ENCODE results near the gene MAP2K6.

The MAP2K6 gene

GRCh38 chr17:69401251-69401650, 13.2 kb upstream of the MAP2K6 start:
- TF ChIP-seq CTCF (conservative IDR thresholded peaks at IDR 0.05; ENCODE audit: low read depth, low read length): no peak
- DNase-seq (ENCODE audit: low read depth): no peak
- no peak overlapping the region for H3K4me3 ChIP-seq (ENCODE audit: low read length)

GRCh38 chr17:69402052-69402451, 12.4 kb upstream of the MAP2K6 start:
- H3K4me3 ChIP-seq (ENCODE audit: low read length): no peak overlapping the region
- no peak for DNase-seq (ENCODE audit: low read depth)
- no peak for TF ChIP-seq CTCF (conservative IDR thresholded peaks at IDR 0.05; ENCODE audit: low read depth, low read length)

- DNase-seq (ENCODE audit: low read depth): peak; percentile 28
- TF ChIP-seq CTCF (conservative IDR thresholded peaks at IDR 0.05; ENCODE audit: low read depth, low read length): no peak
- no peak overlapping the region for H3K4me3 ChIP-seq (ENCODE audit: low read length)
Observed at GRCh38 chr17:69404399-69404798, 10.1 kb upstream of the MAP2K6 start.

- DNase-seq (ENCODE audit: low read depth): no peak
- no peak overlapping the region for H3K4me3 ChIP-seq (ENCODE audit: low read length)
- no peak for TF ChIP-seq CTCF (conservative IDR thresholded peaks at IDR 0.05; ENCODE audit: low read depth, low read length)
Observed at GRCh38 chr17:69405096-69405495, 9.4 kb upstream of the MAP2K6 start.

GRCh38 chr17:69406941-69407340, 7.6 kb upstream of the MAP2K6 start:
- TF ChIP-seq CTCF (conservative IDR thresholded peaks at IDR 0.05; ENCODE audit: low read depth, low read length): no peak
- no peak overlapping the region for H3K4me3 ChIP-seq (ENCODE audit: low read length)
- DNase-seq (ENCODE audit: low read depth): no peak

GRCh38 chr17:69407759-69408158, 6.7 kb upstream of the MAP2K6 start:
- no peak for DNase-seq (ENCODE audit: low read depth)
- no peak overlapping the region for H3K4me3 ChIP-seq (ENCODE audit: low read length)
- no peak for TF ChIP-seq CTCF (conservative IDR thresholded peaks at IDR 0.05; ENCODE audit: low read depth, low read length)

GRCh38 chr17:69410671-69411070, 3.8 kb upstream of the MAP2K6 start:
- no peak overlapping the region for H3K4me3 ChIP-seq (ENCODE audit: low read length)
- no peak for TF ChIP-seq CTCF (conservative IDR thresholded peaks at IDR 0.05; ENCODE audit: low read depth, low read length)
- no peak for DNase-seq (ENCODE audit: low read depth)
